ENCODE data around the gene BAIAP2.

- TF ChIP-seq REST (IDR thresholded peaks at IDR 0.05; ENCODE audit: low read depth) (no peak), EP300 (IDR thresholded peaks at IDR 0.05; ENCODE audit: borderline replicate concordance) (no peak), USF1 (IDR thresholded peaks at IDR 0.05) (no peak)
Observed at GRCh38 chr17:81157848-81158687, 123.1 kb downstream of the BAIAP2 start.

Measured in Ishikawa (cell line).